ENCODE data around the gene DRC7. TPM values are rescaled to one million over a fixed set of nuclear protein-coding genes. Genes with fewer than 3 reads are reported as not detected.

The DRC7 gene
- total RNA-seq, 4 donors from 2014 or later, result 0.79 TPM; not detected in 3

DNA sequence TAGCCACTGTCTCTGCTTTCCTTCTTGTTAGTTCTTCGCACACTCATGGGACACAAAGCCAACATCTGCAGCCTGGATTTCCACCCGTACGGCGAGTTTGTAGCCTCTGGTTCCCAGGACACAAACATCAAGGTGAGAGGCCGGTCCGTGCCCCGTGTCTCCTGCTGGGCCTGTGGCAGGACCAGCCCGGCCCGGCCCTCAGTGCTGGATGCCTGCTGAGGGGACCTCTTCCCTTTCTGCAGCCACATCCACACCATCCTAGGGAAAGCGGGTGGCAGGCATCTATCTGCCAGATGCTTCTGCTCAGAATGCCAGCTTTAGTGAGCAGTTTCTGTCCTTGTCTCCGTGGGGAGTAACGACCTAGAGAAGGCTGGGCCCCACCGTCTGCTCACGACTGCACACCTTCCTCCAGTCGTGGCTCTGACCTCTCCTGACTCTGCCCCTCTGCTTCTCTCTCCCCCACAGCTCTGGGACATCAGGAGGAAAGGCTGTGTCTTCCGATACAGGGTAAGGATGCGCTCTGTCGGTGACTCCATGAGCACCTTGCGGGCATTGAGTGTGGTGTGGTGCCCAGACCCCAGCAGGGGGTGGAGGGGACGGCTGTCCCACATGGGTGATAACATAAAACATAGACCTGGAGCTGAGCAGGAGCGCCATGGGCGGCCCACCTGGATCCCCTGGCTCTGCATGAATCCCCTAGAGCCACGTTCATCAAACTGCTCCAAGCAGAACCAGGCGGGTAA lies 56.4 kb downstream of the DRC7 start:
- H3K9me3 ChIP-seq, result no peaks in the 10 kb centered on the region
- no peaks in the 10 kb centered on the region for H3K4me1 ChIP-seq
- no peaks in the 10 kb centered on the region for H3K27me3 ChIP-seq
- peaks cover 0 to 82% (median 0%) of the 10 kb centered on the region in 3 donors for H3K36me3 ChIP-seq
- WGBS, 2 donors, result 90 to 92% methylated on average over 12 to 20 of the region's 24 CpGs
- intact Hi-C loops (cut with DNase I), result loop anchor here (10.0 kb wide), 1 partner anchor 166 kb away; no protein-coding TSS in a partner anchor
- no peak overlapping the region for H3K4me3 ChIP-seq
- DNase-seq, result no peak
- TF ChIP-seq CTCF (IDR thresholded peaks at IDR 0.05) (no peak), POLR2A (IDR thresholded peaks at IDR 0.05) (no peak)
- H3K27ac ChIP-seq, result no peak overlapping the region

DNA sequence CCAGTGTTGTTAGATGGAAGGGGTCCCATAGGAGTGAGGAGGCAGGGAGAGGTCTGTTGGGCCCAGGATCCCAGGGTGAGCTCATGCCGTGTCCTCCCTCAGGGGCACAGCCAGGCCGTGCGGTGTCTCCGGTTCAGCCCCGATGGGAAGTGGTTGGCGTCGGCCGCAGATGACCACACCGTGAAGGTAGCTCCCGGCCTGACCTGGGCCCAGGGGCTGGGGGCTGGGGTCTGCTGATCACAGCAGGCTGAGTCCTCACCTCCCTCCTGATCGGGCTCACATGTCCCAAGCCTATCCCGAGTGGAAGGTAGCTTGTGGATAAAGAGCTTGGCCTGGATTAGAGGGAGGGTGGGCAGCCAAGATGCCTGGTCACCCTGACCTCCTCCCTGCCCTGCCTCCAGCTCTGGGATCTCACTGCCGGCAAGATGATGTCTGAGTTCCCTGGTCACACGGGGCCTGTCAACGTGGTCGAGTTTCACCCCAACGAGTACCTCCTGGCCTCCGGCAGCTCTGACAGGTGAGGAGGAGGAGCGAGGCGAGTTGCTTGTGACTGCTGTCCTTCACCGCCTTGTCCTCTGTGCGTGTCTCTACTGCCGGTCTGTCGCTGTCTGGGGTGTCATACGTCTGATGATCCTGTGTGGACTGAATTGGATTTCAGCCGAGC lies 57.1 kb downstream of the DRC7 start:
- peaks cover 0 to 1% (median 0%) of the 10 kb centered on the region in 3 donors for H3K4me1 ChIP-seq
- H3K27ac ChIP-seq, result no peak overlapping the region
- 85 to 95% methylated on average over 13 to 17 of the region's 26 CpGs for WGBS, 2 donors
- no peaks in the 10 kb centered on the region for H3K9me3 ChIP-seq
- no peak for DNase-seq
- TF ChIP-seq POLR2A (IDR thresholded peaks at IDR 0.05) (no peak), CTCF (IDR thresholded peaks at IDR 0.05) (no peak)
- no peaks in the 10 kb centered on the region for H3K27me3 ChIP-seq
- H3K4me3 ChIP-seq, result no peak overlapping the region
- intact Hi-C loops (cut with DNase I), result loop anchor here (10.0 kb wide), 1 partner anchor 167 kb away; no protein-coding TSS in a partner anchor
- peaks cover 0 to 87% (median 0%) of the 10 kb centered on the region in 3 donors for H3K36me3 ChIP-seq

- Histone ChIP-seq H3K36me3 (peaks cover 0 to 83% (median 0%) of the 10 kb centered on the region in 3 donors), H3K9me3 (no peaks in the 10 kb centered on the region), H3K27ac (no peak overlapping the region), H3K27me3 (no peaks in the 10 kb centered on the region), H3K4me3 (no peak overlapping the region), H3K4me1 (peaks cover 0 to 7% (median 0%) of the 10 kb centered on the region in 3 donors)
- DNase-seq, result no peak
- intact Hi-C loops (cut with DNase I), result loop anchor here (10.0 kb wide), 1 partner anchor 167 kb away; no protein-coding TSS in a partner anchor
- no CpG with 5 or more reads among the region's 6 CpGs for WGBS, 2 donors
- no peak for TF ChIP-seq CTCF (IDR thresholded peaks at IDR 0.05)
- no peak for TF ChIP-seq POLR2A (IDR thresholded peaks at IDR 0.05)
These were observed 57.6 kb downstream of the DRC7 start for GRCh38 chr16:57752203-57752580.

DNA sequence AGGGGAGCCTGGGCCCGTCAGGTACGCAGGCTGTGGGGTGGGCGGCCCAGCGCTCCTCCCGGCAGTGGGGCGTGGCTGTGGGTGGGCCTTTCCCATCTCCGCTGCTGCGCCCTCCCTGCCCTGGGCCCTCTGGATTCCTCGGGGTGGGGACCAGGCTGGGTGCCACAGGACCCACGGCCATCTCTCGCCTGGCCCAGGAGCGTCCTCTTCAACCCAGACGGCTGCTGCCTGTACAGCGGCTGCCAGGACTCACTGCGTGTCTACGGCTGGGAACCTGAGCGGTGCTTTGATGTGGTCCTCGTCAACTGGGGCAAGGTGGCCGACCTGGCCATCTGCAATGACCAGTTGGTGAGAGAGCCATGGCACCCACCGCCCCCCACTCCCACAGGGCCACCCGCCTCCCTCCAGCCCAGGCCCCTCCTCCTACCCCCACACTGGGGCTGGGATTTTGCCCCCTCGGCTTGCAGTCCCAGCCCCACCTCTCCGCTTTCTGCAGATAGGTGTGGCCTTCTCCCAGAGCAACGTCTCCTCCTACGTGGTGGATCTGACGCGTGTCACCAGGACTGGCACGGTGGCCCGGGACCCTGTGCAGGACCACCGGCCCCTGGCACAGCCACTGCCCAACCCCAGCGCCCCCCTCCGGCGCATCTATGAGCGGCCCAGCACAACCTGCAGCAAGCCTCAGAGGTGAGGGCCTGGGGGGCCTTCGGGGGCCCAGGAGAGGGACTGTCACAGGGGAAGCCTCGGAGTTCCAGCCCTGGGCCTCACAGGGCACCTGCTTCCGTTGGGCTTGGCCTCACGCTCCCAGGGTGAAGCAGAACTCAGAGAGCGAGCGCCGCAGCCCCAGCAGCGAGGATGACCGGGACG lies 58.2 kb downstream of the DRC7 start:
- H3K27me3 ChIP-seq, result no peaks in the 10 kb centered on the region
- peaks cover 0 to 12% (median 5%) of the 10 kb centered on the region in 3 donors for H3K4me1 ChIP-seq
- WGBS, 2 donors, result 93 to 100% methylated on average over 1 to 3 of the region's 44 CpGs
- intact Hi-C loops (cut with DNase I), result loop anchor here (10.0 kb wide), 1 partner anchor 168 kb away; no protein-coding TSS in a partner anchor
- no peak for DNase-seq
- H3K27ac ChIP-seq, result no peak overlapping the region
- H3K4me3 ChIP-seq, result no peak overlapping the region
- no peak for TF ChIP-seq CTCF (IDR thresholded peaks at IDR 0.05)
- H3K9me3 ChIP-seq, result no peaks in the 10 kb centered on the region
- peaks cover 0 to 81% (median 0%) of the 10 kb centered on the region in 3 donors for H3K36me3 ChIP-seq

Measured in esophagus squamous epithelium (tissue), 5 donors.